Lung (tissue), 12 donors: ENCODE measurements around the gene FAM184A. TPM values are rescaled to one million over a fixed set of nuclear protein-coding genes. Genes with fewer than 3 reads are reported as not detected.

Source experiments
- ATAC-seq: fragments of 200-7000 bp; cut with Tn5 transposase; one replicate; pipeline ENCODE4 v1.9.1; 2020; ENCODE audit warnings: moderate number of reproducible peaks; ENCODE audit not compliant: insufficient read depth, low FRiP score
- DNase-seq, 3 donors: peaks; one replicate each; pipeline ENCODE4 v3.0.0-alpha.2; 2013 to 2017
- H3K27ac ChIP-seq, 2 donors: one replicate each; pipeline ENCODE4 v1.5.1; 2013; ENCODE audit warnings: mild to moderate bottlenecking in 2 of 2, moderate library complexity in 2 of 2, control low read depth in 1 of 2, inconsistent platforms in 1 of 2, low read depth in 1 of 2, low read length in 1 of 2
- H3K27me3 ChIP-seq, 3 donors: one replicate each; pipeline ENCODE4 v1.5.1; 2013; ENCODE audit warnings: low read length in 2 of 3; ENCODE audit not compliant: control insufficient read depth in 3 of 3, insufficient read depth in 3 of 3
- H3K36me3 ChIP-seq, 4 donors: one replicate each; pipeline ENCODE4 v1.5.1; 2013; ENCODE audit warnings: low read length in 4 of 4, mild to moderate bottlenecking in 1 of 4, moderate library complexity in 1 of 4; ENCODE audit not compliant: control insufficient read depth in 4 of 4, insufficient read depth in 4 of 4
- H3K4me1 ChIP-seq, 5 donors: one replicate each; pipeline ENCODE4 v1.5.1; 2013; ENCODE audit warnings: low read length in 5 of 5, mild to moderate bottlenecking in 2 of 5, moderate library complexity in 1 of 5; ENCODE audit not compliant: control insufficient read depth in 5 of 5, insufficient read depth in 5 of 5
- H3K4me3 ChIP-seq: one replicate; pipeline ENCODE4 v1.5.1; 2013; ENCODE audit warnings: mild to moderate bottlenecking, control low read depth, moderate library complexity
- H3K9ac ChIP-seq, 2 donors: one replicate each; pipeline ENCODE4 v1.5.1; 2013; ENCODE audit warnings: low read length in 2 of 2, control low read depth in 1 of 2; ENCODE audit not compliant: insufficient read depth in 1 of 2
- H3K9me3 ChIP-seq, 4 donors: one replicate each; pipeline ENCODE4 v1.5.1; 2013; ENCODE audit warnings: low read length in 3 of 4, mild to moderate bottlenecking in 1 of 4, moderate library complexity in 1 of 4; ENCODE audit not compliant: control insufficient read depth in 4 of 4, insufficient read depth in 3 of 4
- WGBS, 2 donors: extraction: QIAGEN DNeasy Blood & Tissue Kit; methylation state at CpG; one replicate each; pipeline ENCODE4 v1.1.7; 2013; 5-methylcytosine and 5-hydroxymethylcytosine counted together
- polyA plus RNA-seq, 2 donors: library from polyadenylated mRNA; stranded (reverse); fragments of 200-250 nt; gene quantifications; one replicate each; pipeline ENCODE4 v1.2.1, GENCODE V29; 2013
- total RNA-seq, 2 donors: library from RNA; depleted of rRNA in 1 of 2; stranded (reverse); fragments of >200 nt in 1 of 2; gene quantifications; one replicate each; pipeline ENCODE4 v1.2.1, GENCODE V29; 2014 to 2021
- TF ChIP-seq, protein P1 (sequence below): IDR thresholded peaks from 2 replicates; pipeline ENCODE4 v1.5.1; 2012; ENCODE audit warnings: mild to moderate bottlenecking; ENCODE audit errors: control extremely low read depth, extremely low read depth
- donor health status: control.
- donor health status: control.
- donor health status: Bipolar disorder and iron deficiency.
- donor health status: healthy.
- donor health status: DM: yes; HTN: yes; CAD: no.

FAM184A gene
- total and polyA plus RNA-seq, 4 donors, result 4.4 to 63.4 (median 22.7) TPM

DNA sequence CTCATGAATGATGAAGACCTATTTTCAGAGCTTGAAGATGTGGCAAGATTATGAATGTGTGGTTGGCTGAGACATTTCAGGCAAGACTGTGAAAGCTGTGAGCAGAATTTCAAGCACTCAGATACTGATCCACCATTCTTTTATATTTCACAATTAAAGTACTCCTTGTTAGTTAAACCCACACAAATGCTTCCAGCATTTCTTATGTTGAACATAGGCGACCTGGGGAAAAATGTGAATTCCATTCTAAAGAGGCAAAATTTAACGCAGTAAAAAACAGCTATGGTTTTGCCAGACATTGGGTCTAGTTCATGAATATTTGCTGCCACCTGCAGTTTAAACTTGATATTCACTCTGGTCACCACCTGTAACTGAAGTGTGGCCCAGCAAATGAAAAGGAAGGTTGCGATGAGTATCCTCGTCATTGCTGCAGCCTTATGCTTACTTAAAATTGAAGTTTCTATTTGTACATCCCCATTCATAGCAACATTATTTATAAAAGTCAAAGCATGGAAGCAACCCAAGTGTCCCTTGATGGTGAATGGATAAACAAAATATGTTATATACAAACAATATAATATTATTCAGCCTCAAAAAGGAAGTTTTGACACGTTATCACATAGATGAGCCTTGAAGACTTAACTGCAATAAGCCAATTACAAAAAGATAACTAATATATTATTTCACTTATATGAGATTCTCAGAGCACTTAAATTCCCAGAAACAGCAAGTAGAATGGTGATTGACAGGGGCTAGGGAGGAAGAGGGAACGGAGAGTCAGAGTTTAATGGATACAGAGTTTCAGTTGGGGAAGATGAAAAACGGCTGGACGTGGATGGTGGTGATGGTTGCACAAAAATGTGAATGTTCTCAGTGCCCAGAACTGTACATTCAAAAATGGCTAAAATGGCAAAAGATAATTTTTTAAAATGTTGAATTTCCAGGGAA, 32.4 kb upstream of the FAM184A start:
- DNase-seq (peak; percentile 42 to 84 (median 79)), ATAC-seq (peak; percentile 75)
- no peak overlapping the region for H3K4me3 ChIP-seq
- H3K27me3 ChIP-seq, result no peaks in the 10 kb centered on the region
- H3K4me1 ChIP-seq, result peaks cover 0 to 8% (median 0%) of the 10 kb centered on the region in 5 donors
- 40 to 45% methylated on average over 8 of the region's 8 CpGs for WGBS, 2 donors
- TF ChIP-seq, protein P1, sequence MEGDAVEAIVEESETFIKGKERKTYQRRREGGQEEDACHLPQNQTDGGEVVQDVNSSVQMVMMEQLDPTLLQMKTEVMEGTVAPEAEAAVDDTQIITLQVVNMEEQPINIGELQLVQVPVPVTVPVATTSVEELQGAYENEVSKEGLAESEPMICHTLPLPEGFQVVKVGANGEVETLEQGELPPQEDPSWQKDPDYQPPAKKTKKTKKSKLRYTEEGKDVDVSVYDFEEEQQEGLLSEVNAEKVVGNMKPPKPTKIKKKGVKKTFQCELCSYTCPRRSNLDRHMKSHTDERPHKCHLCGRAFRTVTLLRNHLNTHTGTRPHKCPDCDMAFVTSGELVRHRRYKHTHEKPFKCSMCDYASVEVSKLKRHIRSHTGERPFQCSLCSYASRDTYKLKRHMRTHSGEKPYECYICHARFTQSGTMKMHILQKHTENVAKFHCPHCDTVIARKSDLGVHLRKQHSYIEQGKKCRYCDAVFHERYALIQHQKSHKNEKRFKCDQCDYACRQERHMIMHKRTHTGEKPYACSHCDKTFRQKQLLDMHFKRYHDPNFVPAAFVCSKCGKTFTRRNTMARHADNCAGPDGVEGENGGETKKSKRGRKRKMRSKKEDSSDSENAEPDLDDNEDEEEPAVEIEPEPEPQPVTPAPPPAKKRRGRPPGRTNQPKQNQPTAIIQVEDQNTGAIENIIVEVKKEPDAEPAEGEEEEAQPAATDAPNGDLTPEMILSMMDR, result peak; percentile 52
- H3K27ac ChIP-seq, result no peak overlapping the region
- H3K36me3 ChIP-seq, result no peaks in the 10 kb centered on the region
- no peak overlapping the region for H3K9ac ChIP-seq
- no peaks in the 10 kb centered on the region for H3K9me3 ChIP-seq

DNA sequence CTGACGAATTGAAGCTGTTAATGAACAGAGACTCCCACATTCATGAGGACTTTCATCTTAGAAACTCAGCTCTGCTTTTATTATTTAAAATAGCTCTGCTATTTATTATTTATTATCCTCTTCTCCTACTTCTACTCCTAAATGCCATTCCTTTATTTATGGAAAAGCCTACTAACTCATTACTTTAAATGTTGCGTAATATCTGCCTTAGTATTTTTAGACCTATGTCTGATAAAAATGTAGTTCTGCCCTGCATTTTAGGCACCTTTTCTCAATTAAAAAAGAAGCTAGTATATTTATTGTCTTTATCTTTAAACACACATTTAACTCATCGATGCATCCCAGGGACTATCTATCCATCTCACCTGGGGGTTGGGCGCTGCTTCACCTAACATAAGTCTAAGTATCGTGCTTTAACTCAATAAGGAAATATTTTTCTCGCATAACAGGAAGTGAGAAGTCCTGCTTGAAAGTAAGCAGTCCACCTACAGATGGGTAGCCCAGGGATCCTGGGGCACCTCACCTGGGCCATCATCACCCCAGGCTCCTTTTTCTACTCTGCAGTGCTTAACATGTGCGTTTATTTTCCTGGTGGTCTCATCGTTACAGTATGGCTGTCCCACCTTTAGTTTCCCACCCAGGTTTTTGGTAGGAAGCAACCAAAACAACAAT, 31.3 kb upstream of the FAM184A start:
- TF ChIP-seq, protein P1, result no peak
- no peaks in the 10 kb centered on the region for H3K36me3 ChIP-seq
- no peak for DNase-seq
- H3K27me3 ChIP-seq, result no peaks in the 10 kb centered on the region
- H3K27ac ChIP-seq, result no peak overlapping the region
- H3K4me3 ChIP-seq, result no peak overlapping the region
- no peak for ATAC-seq
- peaks cover 0 to 8% (median 0%) of the 10 kb centered on the region in 5 donors for H3K4me1 ChIP-seq
- no peak overlapping the region for H3K9ac ChIP-seq
- 72 to 76% methylated on average over 8 of the region's 8 CpGs for WGBS, 2 donors
- H3K9me3 ChIP-seq, result no peaks in the 10 kb centered on the region

DNA sequence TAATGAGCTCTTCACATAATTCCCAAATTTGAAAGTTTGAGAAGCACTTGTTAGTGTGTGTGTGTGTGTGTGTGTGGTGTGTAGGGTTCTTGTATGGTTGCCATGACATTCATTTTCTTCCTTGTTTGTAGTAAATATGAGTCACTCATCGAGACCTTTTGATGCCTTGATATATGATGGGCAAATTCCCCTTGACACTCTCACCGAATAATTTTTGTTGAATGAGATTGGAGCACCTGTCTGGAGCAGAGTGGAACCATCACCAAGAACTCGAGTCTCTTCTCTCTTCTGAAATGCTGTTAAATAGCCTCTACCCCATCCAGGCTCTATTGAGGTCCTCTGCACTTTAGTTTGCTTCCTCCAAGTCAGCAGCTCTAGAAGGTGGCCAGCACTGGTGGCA, 29.6 kb upstream of the FAM184A start:
- Histone ChIP-seq H3K9ac (no peak overlapping the region), H3K36me3 (no peaks in the 10 kb centered on the region), H3K27ac (no peak overlapping the region), H3K4me1 (peaks cover 0 to 7% (median 0%) of the 10 kb centered on the region in 5 donors), H3K4me3 (no peak overlapping the region), H3K9me3 (no peaks in the 10 kb centered on the region), H3K27me3 (no peaks in the 10 kb centered on the region)
- DNase-seq (no peak), ATAC-seq (no peak)
- WGBS, 2 donors, result 70 to 90% methylated on average over 3 of the region's 3 CpGs
- TF ChIP-seq, protein P1, result no peak
